Kidney (tissue), 14 donors: ENCODE data around the gene EEIG1. TPM values are rescaled to one million over a fixed set of nuclear protein-coding genes. Genes with fewer than 3 reads are reported as not detected.

Source experiments
- DNase-seq, 5 donors: peaks; one replicate each; pipeline ENCODE4 v3.0.0-alpha.2; 2013 to 2020
- FAIRE-seq: peaks from 2 replicates; lab custom pipeline; 2012; peaks lifted over from hg19 to GRCh38; lab: Jason Lieb, UNC
- H3K27ac ChIP-seq, 2 donors: one replicate each; pipeline ENCODE4 v1.7.0; 2013; ENCODE audit warnings: low read depth in 2 of 2, low read length in 2 of 2, inconsistent platforms in 1 of 2
- H3K27me3 ChIP-seq: one replicate; pipeline ENCODE4 v1.7.1; 2013; ENCODE audit warnings: low read length, inconsistent platforms; ENCODE audit not compliant: control insufficient read depth, insufficient read depth
- H3K36me3 ChIP-seq, 3 donors: one replicate each; pipeline versions ENCODE4 v1.7.0 to v1.7.1; 2013; ENCODE audit warnings: low read length in 3 of 3, control low read depth in 1 of 3, inconsistent platforms in 1 of 3; ENCODE audit not compliant: insufficient read depth in 3 of 3, control insufficient read depth in 2 of 3
- H3K4me1 ChIP-seq, 3 donors: one replicate each; pipeline versions ENCODE4 v1.7.0 to v1.7.1; 2013; ENCODE audit warnings: low read length in 3 of 3, inconsistent platforms in 1 of 3, low read depth in 1 of 3; ENCODE audit not compliant: control insufficient read depth in 2 of 3, insufficient read depth in 2 of 3
- H3K4me3 ChIP-seq, 3 donors: one replicate each; pipeline versions ENCODE4 v1.7.0 to v1.8.1; 2013; ENCODE audit warnings: low read length in 3 of 3, control low read depth in 1 of 3, inconsistent platforms in 1 of 3
- H3K9ac ChIP-seq, 3 donors: one replicate each; pipeline versions ENCODE4 v1.7.0 to v1.7.1; 2013; ENCODE audit warnings: low read length in 3 of 3, control low read depth in 1 of 3, inconsistent platforms in 1 of 3
- H3K9me3 ChIP-seq, 3 donors: one replicate each; pipeline versions ENCODE4 v1.7.0 to v1.7.1; 2013; ENCODE audit warnings: low read length in 3 of 3, control low read depth in 1 of 3, inconsistent platforms in 1 of 3; ENCODE audit not compliant: control insufficient read depth in 2 of 3, insufficient read depth in 1 of 3
- CTCF ChIP-seq: IDR thresholded peaks from 3 replicates; pipeline ENCODE4 v1.5.1; 2012; ENCODE audit warnings: mild to moderate bottlenecking, moderate library complexity, borderline replicate concordance; ENCODE audit not compliant: insufficient read depth; ENCODE audit errors: extremely low read depth
- intact Hi-C: fragments of 100-400 bp; cut with DNase I; formaldehyde crosslinking; loops from one replicate; pipeline ENCODE4 v1.11.1; 2022
- polyA plus RNA-seq: library from polyadenylated mRNA; stranded (reverse); fragments of 350-450 nt; fragmentation: Illumina TruSeq; extraction: RNeasy Lipid Tissue Mini Kit (QIAGEN cat#74804); gene quantifications from one replicate; pipeline ENCODE4 v1.2.3, GENCODE V29; 2014; ENCODE audit warnings: low read depth, low replicate concordance; ENCODE audit not compliant: insufficient read depth
- total RNA-seq: library from RNA; stranded (reverse); fragmentation: NEBNext Ultra II Directional; extraction: Animal tissue kit (Norgen Biotek cat#: 25700); gene quantifications from one replicate; pipeline ENCODE4 v1.2.1, GENCODE V29; 2021
- donor health status: control.
- donor health status: control.
- donor health status: control.
- donor health status: control.
- donor health status: control.
- donor health status: DM: yes; HTN: yes; CAD: no.
- donor health status: Normal renal cell carcinoma (clear cell type).

The EEIG1 gene
- total and polyA plus RNA-seq, 2 donors from 2014 or later, result 34.3 to 75.9 TPM

GRCh38 chr9:127936347-127936852 is 44.4 kb downstream of the EEIG1 start:
- Histone ChIP-seq H3K36me3 (no peaks in the 10 kb centered on the region), H3K4me3 (peak overlapping the region in 1 of 3 donors; percentile 99), H3K4me1 (peaks cover 0 to 29% (median 13%) of the 10 kb centered on the region in 3 donors), H3K9me3 (no peaks in the 10 kb centered on the region), H3K9ac (peak overlapping the region in 1 of 3 donors; percentile 98), H3K27ac (no peak overlapping the region), H3K27me3 (no peaks in the 10 kb centered on the region)
- no peak for DNase-seq
- no peak for FAIRE-seq
- no peak for TF ChIP-seq CTCF
- intact Hi-C loops, result no loop called here

GRCh38 chr9:127935765-127936221 is 45.0 kb downstream of the EEIG1 start:
- peaks cover 0 to 33% (median 13%) of the 10 kb centered on the region in 3 donors for H3K4me1 ChIP-seq
- H3K4me3 ChIP-seq, result no peak overlapping the region
- DNase-seq (no peak), FAIRE-seq (no peak)
- H3K36me3 ChIP-seq, result no peaks in the 10 kb centered on the region
- H3K9ac ChIP-seq, result no peak overlapping the region
- no peaks in the 10 kb centered on the region for H3K9me3 ChIP-seq
- H3K27ac ChIP-seq, result no peak overlapping the region
- TF ChIP-seq CTCF, result no peak
- intact Hi-C loops, result no loop called here
- H3K27me3 ChIP-seq, result no peaks in the 10 kb centered on the region

GRCh38 chr9:127934986-127935385 is 45.8 kb downstream of the EEIG1 start:
- no peak for FAIRE-seq
- H3K9me3 ChIP-seq, result no peaks in the 10 kb centered on the region
- no peak for TF ChIP-seq CTCF
- intact Hi-C loops, result no loop called here
- no peak for DNase-seq
- H3K27ac ChIP-seq, result no peak overlapping the region
- H3K4me3 ChIP-seq, result no peak overlapping the region
- peaks cover 0 to 37% (median 13%) of the 10 kb centered on the region in 3 donors for H3K4me1 ChIP-seq
- H3K27me3 ChIP-seq, result peaks cover under 1% of the 10 kb centered on the region
- no peak overlapping the region for H3K9ac ChIP-seq
- H3K36me3 ChIP-seq, result no peaks in the 10 kb centered on the region

- no peaks in the 10 kb centered on the region for H3K9me3 ChIP-seq
- H3K27me3 ChIP-seq, result peaks cover 2% of the 10 kb centered on the region
- no peak overlapping the region for H3K27ac ChIP-seq
- no peak overlapping the region for H3K9ac ChIP-seq
- no peak for TF ChIP-seq CTCF
- FAIRE-seq (no peak), DNase-seq (peak in 1 of 5 donors; percentile 31)
- H3K36me3 ChIP-seq, result no peaks in the 10 kb centered on the region
- H3K4me3 ChIP-seq, result no peak overlapping the region
- H3K4me1 ChIP-seq, result peaks cover 0 to 37% (median 13%) of the 10 kb centered on the region in 3 donors
- intact Hi-C loops, result no loop called here
Observed at GRCh38 chr9:127934248-127934647, 46.5 kb downstream of the EEIG1 start.
